ENCODE measurements around the gene NMB.
"Not testable (repeated sequence)": the region's sequence is repeated elsewhere in the genome, so short reads cannot be mapped to it uniquely, and the experiment has no call there.

Gene NMB

GRCh38 chr15:84690342-84690741 is 32.3 kb upstream of the NMB start:
- no peak overlapping the region for H3K4me3 ChIP-seq (ENCODE audit: low read depth, low read length)
- no peak for DNase-seq (ENCODE audit: low read depth)
- no peak for TF ChIP-seq CTCF (IDR thresholded peaks at IDR 0.05; ENCODE audit: low read depth, low read length, missing control alignments)

GRCh38 chr15:84689858-84690257 is 31.9 kb upstream of the NMB start:
- H3K4me3 ChIP-seq (ENCODE audit: low read depth, low read length): no peak overlapping the region
- DNase-seq (ENCODE audit: low read depth): no peak
- TF ChIP-seq CTCF (IDR thresholded peaks at IDR 0.05; ENCODE audit: low read depth, low read length, missing control alignments): no peak

- DNase-seq (ENCODE audit: low read depth); H3K4me3 ChIP-seq (ENCODE audit: low read depth, low read length): not testable (repeated sequence)
Measured at GRCh38 chr15:84686446-84686845, 28.4 kb upstream of the NMB start.

GRCh38 chr15:84685304-84685703 is 27.3 kb upstream of the NMB start:
- TF ChIP-seq CTCF (IDR thresholded peaks at IDR 0.05; ENCODE audit: low read depth, low read length, missing control alignments): no peak
- no peak for DNase-seq (ENCODE audit: low read depth)

GRCh38 chr15:84684092-84684491 is 26.1 kb upstream of the NMB start:
- H3K4me3 ChIP-seq (ENCODE audit: low read depth, low read length): no peak overlapping the region
- no peak for DNase-seq (ENCODE audit: low read depth)
- TF ChIP-seq CTCF (IDR thresholded peaks at IDR 0.05; ENCODE audit: low read depth, low read length, missing control alignments): no peak

More at GRCh38 chr15:84685304-84685703, 27.3 kb upstream of the NMB start:
- no peak overlapping the region for H3K4me3 ChIP-seq (ENCODE audit: low read depth, low read length)

GRCh38 chr15:84681831-84682230 is 23.8 kb upstream of the NMB start:
- no peak for TF ChIP-seq CTCF (IDR thresholded peaks at IDR 0.05; ENCODE audit: low read depth, low read length, missing control alignments)
- no peak overlapping the region for H3K4me3 ChIP-seq (ENCODE audit: low read depth, low read length)
- DNase-seq (ENCODE audit: low read depth): no peak

GRCh38 chr15:84671211-84671610 is 13.2 kb upstream of the NMB start:
- no peak for TF ChIP-seq CTCF (IDR thresholded peaks at IDR 0.05; ENCODE audit: low read depth, low read length, missing control alignments)
- DNase-seq (ENCODE audit: low read depth): no peak
- H3K4me3 ChIP-seq (ENCODE audit: low read depth, low read length): no peak overlapping the region

- DNase-seq (ENCODE audit: low read depth): no peak
- H3K4me3 ChIP-seq (ENCODE audit: low read depth, low read length): no peak overlapping the region
- no peak for TF ChIP-seq CTCF (IDR thresholded peaks at IDR 0.05; ENCODE audit: low read depth, low read length, missing control alignments)
Measured at GRCh38 chr15:84669726-84670125, 11.7 kb upstream of the NMB start.
